Motor neuron (in vitro differentiated cells): Measurements from ENCODE around the gene PRKCA. TPM values are rescaled to one million over a fixed set of nuclear protein-coding genes. Genes with fewer than 3 reads are reported as not detected.
A peak's percentile ranks its signal among the peaks of the same experiment; 100 is the strongest.

ENCODE experiments used
- ATAC-seq, 8 experiments: fragments of 200-7000 bp; cut with Tn5 transposase; replicated peaks in 6 of 8; 2 replicates each; pipeline ENCODE4 v1.8.0; 2021; ENCODE audit warnings: mild to moderate bottlenecking in 8 of 8, moderate library complexity in 8 of 8
- H3K27ac ChIP-seq, 2 donors: fragments of 250-450 bp; sonication (Bioruptor Pico); 2 replicates each; pipeline ENCODE4 v1.9.0; 2021; ENCODE audit warnings: antibody characterized with exemption in 2 of 2, mild to moderate bottlenecking in 2 of 2, moderate library complexity in 1 of 2
- H3K4me1 ChIP-seq, 2 donors: fragments of 250-450 bp; sonication (Bioruptor Pico); replicated peaks in 1 of 2; 2 replicates each; pipeline ENCODE4 v1.6.1; 2021; ENCODE audit warnings: antibody characterized with exemption in 2 of 2, mild to moderate bottlenecking in 2 of 2, moderate library complexity in 1 of 2
- H3K4me3 ChIP-seq, 5 donors: fragments of 250-450 bp; sonication (Bioruptor Pico); 2 replicates each; pipeline ENCODE4 v1.9.0; 2021; ENCODE audit warnings: antibody characterized with exemption in 5 of 5, mild to moderate bottlenecking in 5 of 5, moderate library complexity in 4 of 5
- WGBS, 10 experiments: fragments of 450-650 bp; shearing (Covaris generic); methylation state at CpG; one replicate each; pipeline ENCODE4 v1.0.0; 2022; 5-methylcytosine and 5-hydroxymethylcytosine counted together
- in situ Hi-C, 9 experiments: fragments of 400-800 bp; cut with MboI; loops; one replicate each; pipeline ENCODE4 v1.15.0; 2021; ENCODE audit warnings: low sequenced_read_pairs in 9 of 9, low pct_unique_long_range_greater_than_20kb in 2 of 9; ENCODE audit not compliant: unreplicated experiment in 9 of 9
- total RNA-seq, 8 experiments: library from RNA; unstranded; fragments of 300-600 nt; gene quantifications; 2 replicates each; pipeline versions ENCODE4 v1.2.3 to v1.2.4, GENCODE V29; 2022

Gene PRKCA
- total RNA-seq, 8 experiments from 2014 or later: 5.6 to 38.8 (median 8.7) TPM

DNA sequence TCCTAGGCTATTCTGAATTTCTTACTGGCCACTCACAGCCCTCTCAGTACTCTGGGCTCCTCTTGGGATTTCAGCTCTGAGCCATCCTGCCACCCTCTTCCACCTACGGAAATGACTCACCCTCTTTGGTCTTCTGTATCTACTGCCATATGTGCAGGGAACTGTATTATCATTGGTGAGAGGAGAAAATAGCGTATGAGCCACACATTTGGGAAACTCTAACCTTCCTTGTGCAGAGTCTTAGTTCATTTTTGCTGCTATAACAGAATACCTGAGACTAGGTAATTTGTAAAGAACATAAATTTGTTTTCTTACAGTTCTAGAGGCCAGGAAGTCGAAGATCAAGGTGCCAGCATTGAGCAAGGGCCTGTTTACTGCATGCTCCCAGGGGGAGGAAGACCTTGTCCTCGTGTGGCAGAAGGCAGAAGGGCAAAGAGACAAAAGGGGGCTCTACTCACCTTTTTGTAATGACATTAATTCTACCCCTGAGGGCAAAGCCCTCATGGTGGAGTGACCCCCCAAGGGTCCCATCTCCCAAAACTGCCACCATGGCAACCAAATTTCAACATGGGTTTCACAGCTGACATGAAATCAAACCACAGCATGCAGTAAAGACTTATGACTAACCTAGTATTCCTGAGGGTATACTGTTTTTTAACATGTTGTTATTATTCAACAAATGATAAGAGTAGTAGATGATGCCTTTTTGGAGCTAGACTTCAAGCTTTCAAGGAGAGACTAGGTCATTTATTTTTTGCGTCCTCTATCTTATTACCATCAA lies 191.8 kb downstream of the PRKCA start:
- 6 to 92% (median 86%) methylated on average over 2 to 5 of the region's 5 CpGs; no CpG with 5 or more reads in 4 of the 10 experiments for WGBS, 10 experiments
- in situ Hi-C loops: no loop called here
- ATAC-seq: peak in 6 of 8 experiments; percentile 28 to 98 (median 46)
- H3K27ac ChIP-seq: no peak overlapping the region
- H3K4me1 ChIP-seq: peaks cover 20 to 32% of the 10 kb centered on the region in 2 donors
- H3K4me3 ChIP-seq: no peak overlapping the region

DNA sequence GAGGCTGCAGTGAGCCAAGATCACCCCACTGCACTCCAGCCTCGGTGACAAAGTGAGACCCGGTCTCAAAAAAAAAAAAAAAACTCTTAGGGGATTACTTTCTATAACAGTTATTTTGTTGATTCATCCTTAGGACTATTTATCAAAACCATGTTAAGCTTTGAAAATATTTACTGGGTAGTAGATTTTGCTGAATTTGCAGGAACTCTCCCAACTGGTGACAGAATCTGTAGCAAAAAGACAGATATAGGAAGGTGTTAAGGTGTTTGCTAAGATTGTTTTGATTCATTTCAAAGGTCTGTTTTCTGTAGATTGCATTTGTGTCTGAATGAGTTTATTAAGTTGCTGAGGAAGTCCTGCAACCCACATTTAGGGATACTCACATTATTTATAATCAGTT lies 192.6 kb downstream of the PRKCA start:
- H3K4me3 ChIP-seq: no peak overlapping the region
- ATAC-seq: no peak
- H3K4me1 ChIP-seq: peaks cover 20 to 32% of the 10 kb centered on the region in 2 donors
- in situ Hi-C loops: no loop called here
- WGBS, 10 experiments: 33 to 100% (median 100%) methylated on average over 1 to 2 of the region's 2 CpGs; no CpG with 5 or more reads in 3 of the 10 experiments
- no peak overlapping the region for H3K27ac ChIP-seq

DNA sequence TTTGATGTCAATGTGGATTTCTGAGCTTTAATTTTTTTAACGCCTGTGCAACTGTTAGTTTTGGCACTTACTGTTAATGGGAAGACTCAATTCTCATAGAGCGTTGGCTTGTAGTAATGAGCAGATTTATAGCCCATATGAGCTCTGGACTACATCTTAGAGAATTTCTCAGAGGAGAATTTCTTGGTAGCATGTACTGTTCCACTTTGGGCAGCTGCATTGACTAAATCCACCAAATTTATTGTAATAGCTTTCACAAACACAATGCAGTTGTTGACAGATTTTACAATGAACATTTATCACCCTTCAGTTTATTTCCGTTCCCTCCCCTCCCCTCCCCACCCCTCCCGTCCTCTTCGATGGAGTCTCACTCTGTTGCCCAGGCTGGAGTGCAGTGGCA lies 193.9 kb downstream of the PRKCA start:
- ATAC-seq: peak in 1 of 8 experiments; percentile 19
- H3K4me3 ChIP-seq: no peak overlapping the region
- in situ Hi-C loops: no loop called here
- peaks cover 20 to 32% of the 10 kb centered on the region in 2 donors for H3K4me1 ChIP-seq
- WGBS, 10 experiments: 17 to 100% (median 85%) methylated on average over 1 to 2 of the region's 5 CpGs
- no peak overlapping the region for H3K27ac ChIP-seq

DNA sequence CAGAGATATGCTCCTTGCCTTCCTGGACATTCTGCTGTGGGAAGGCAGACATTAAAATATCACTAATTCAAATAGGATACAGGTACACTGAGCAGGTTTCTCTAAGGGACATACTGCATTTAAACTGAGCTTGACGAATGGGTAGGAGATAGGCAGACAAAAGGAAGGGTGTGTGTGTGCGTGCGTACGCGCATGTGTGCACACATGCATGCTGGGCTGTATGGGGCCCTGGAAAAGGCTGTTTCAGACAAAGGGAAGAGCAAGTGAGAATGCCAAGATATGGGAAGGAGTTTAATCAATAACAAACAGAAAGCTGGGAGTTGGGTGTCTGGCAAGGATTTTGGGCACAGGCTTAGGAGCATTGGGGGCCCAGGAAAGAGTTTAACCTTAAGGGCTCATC lies 196.2 kb downstream of the PRKCA start:
- 82 to 100% (median 85%) methylated on average over 3 to 5 of the region's 5 CpGs; no CpG with 5 or more reads in 6 of the 10 experiments for WGBS, 10 experiments
- peaks cover 10 to 15% of the 10 kb centered on the region in 2 donors for H3K4me1 ChIP-seq
- ATAC-seq: peak in 3 of 8 experiments; percentile 30 to 52 (median 31)
- in situ Hi-C loops: no loop called here
- H3K27ac ChIP-seq: no peak overlapping the region
- no peak overlapping the region for H3K4me3 ChIP-seq

DNA sequence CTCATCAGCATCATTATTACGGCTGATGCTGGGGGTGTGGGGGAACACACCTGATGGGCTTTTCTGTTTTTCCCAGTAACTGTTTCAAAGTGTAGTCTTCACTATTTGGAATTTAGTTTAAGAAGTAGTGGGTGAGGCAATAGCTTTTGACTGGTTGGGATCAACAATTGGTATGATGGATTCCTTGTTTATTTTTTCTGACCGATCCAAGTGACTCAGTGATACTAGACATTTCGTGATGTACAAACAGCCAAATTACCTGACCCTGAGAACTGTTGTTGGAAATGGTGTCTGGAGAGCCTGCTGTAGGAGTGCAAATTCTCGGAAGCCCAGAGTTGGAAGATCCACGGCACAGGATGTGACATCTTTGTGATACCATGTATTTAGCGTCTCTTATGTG lies 204.2 kb downstream of the PRKCA start:
- WGBS, 10 experiments: 80 to 100% (median 96%) methylated on average over 1 to 6 of the region's 6 CpGs; no CpG with 5 or more reads in 3 of the 10 experiments
- Histone ChIP-seq H3K4me3 (no peak overlapping the region), H3K27ac (no peak overlapping the region), H3K4me1 (peaks cover 0 to 4% of the 10 kb centered on the region in 2 donors)
- in situ Hi-C loops: no loop called here
- no peak for ATAC-seq

DNA sequence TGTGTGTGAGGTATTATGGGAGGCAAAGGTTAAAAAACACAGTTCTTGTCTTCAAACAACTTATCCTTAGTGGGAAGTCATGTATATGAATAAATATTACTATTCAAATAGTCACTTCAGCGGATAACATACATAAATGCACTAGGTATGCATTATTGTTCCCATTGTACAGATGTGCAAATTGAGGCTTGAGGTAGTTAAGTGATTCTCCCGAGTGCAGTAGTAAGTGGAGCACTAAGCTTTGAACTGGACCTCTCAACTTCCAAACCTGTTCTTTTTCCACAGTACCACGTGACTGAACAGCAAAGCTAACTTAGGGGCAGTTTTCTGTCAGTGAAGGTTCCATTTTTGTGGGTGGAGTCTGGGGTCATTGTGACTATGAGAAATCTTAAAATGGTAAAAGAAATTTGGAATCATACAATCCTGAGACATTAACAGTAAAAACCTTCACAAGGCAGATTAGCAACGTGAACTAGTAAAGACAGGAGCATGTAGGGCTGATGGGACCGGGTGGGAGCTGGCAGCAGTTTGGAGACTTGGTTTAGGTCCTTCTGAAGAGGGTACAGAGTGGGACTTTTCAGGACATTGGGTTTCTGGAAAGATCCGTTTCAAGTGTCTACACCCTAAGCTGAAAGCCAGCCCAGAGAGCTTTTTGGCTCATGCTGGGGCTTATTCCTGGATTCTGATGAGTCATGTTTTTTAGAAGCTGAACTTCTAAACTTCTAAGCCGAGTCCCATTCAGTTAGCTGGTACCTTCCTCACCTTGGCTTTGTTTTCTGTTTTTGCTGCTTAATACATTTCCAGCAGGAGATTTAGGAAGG lies 204.9 kb downstream of the PRKCA start:
- H3K4me1 ChIP-seq: peaks cover 0 to 4% of the 10 kb centered on the region in 2 donors
- H3K4me3 ChIP-seq: no peak overlapping the region
- peak in 3 of 8 experiments; percentile 48 to 79 (median 63) for ATAC-seq
- no peak overlapping the region for H3K27ac ChIP-seq
- 30 to 100% (median 83%) methylated on average over 1 to 7 of the region's 7 CpGs; no CpG with 5 or more reads in 1 of the 10 experiments for whole genome bisulfite sequencing, 10 experiments
- in situ Hi-C loops: no loop called here

DNA sequence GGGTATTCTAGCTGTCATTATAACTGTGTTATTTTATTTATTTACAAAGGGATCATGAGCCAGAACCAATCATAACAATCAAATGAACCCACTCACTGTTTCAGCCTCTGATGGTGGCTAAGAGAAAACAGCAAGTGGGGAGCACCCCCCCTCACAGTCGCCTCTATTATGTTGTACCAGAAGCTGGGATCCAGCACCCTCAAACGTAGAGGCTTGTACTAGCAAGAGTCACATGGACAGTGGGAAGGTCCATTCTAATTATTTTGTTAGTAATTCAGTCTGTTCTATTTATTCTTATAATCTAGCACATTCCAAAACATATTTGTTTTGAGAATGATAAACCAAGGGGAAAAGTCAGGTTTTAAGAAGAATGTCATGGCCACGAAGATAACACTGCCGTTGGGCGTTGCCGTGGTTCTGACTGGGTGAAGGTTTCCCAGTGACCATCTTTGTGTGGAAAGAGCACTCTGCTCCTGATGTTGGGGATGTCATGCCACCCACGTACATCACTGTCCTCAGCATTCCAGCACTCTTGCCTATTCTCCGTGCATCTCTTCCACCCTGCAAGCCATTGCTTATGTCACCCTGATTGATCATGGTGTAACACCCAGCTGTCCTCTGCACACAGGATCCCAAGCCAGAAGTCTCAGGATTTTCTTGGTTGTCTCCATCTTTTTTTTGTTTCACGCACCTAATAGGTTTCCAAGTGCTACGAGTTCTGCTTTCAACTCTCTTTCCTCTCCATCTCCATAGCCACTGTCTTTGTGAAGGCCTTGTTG lies 205.8 kb downstream of the PRKCA start:
- no peak overlapping the region for H3K4me3 ChIP-seq
- peaks cover 0 to 4% of the 10 kb centered on the region in 2 donors for H3K4me1 ChIP-seq
- WGBS, 10 experiments: 69 to 98% (median 87%) methylated on average over 4 to 9 of the region's 10 CpGs; no CpG with 5 or more reads in 2 of the 10 experiments
- peak in 2 of 8 experiments; percentile 9 to 57 for ATAC-seq
- no peak overlapping the region for H3K27ac ChIP-seq
- in situ Hi-C loops: no loop called here

DNA sequence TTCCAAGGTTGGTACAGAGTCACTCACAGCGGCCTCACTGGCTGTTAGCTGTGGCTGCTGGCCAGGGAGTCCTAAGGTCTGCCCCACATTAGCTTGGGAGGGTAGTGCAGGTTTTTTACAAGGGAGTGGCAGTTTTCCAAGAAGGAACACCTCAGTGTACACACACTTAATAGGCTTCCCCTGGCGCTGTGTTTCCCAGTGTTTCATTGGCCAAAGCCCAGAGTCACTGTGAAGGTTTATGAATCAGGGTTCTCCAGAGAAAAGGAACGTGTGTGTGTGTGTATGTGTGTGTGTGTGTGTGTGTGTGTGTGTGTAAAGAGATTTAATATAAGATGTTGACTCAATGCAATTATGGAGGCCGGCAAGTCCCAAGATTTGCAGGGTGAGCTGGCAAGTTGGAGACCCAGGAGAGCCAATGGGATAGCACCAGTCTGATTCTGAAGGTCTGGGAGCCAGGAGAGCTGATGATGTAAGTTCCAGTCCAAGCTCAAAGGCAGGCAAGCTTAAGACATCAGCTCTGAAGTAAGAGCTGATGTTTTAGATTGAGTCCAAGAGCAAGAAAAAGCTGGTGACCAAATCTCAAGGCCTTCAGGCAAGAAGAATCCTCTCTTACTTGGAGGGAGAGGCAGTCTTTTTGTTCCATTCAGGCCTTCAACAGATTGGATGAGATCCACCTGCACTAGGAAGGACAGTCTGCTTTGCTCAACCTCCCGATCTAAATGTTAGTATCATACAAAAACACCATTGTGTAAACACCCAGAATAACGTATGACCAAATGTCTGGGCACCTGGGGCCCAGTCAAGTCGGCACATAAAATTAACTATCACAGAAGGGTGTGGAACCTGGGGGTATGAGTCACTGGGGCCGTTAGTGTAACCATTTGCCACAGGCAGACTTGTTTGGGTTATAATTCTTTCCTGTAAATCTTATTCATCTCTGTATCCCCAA lies 206.8 kb downstream of the PRKCA start:
- ATAC-seq: peak in 5 of 8 experiments; percentile 50 to 89 (median 77)
- 36 to 100% (median 81%) methylated on average over 1 to 6 of the region's 8 CpGs; no CpG with 5 or more reads in 1 of the 10 experiments for WGBS, 10 experiments
- in situ Hi-C loops: no loop called here

DNA sequence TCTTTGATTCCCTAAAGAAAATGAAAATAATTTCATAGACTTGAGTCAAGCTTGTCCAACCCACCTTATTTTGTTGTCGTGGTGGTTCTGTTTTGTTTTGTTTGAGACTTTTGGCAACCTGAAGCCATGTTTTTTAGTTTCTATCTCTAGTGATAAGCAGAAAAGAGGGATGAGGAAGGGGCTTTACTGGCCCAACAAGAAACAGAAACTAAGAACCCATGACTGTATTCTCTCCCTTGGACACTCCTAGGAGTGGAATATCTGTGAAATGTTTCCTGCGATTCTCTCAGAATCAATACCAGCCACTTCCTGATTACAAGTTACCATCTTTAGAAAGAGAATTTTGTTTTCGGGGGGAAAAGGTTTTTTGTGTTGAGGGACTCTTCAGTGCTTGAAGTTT lies 207.5 kb downstream of the PRKCA start:
- H3K4me3 ChIP-seq: no peak overlapping the region
- ATAC-seq: no peak
- in situ Hi-C loops: no loop called here
- H3K27ac ChIP-seq: no peak overlapping the region
- peaks cover 0 to 4% of the 10 kb centered on the region in 2 donors for H3K4me1 ChIP-seq
- 60 to 100% (median 98%) methylated on average over 1 to 3 of the region's 3 CpGs for WGBS, 10 experiments

More for the DNA sequence above, 206.8 kb downstream of the PRKCA start:
- no peak overlapping the region for H3K4me3 ChIP-seq
- no peak overlapping the region for H3K27ac ChIP-seq
- peaks cover 0 to 4% of the 10 kb centered on the region in 2 donors for H3K4me1 ChIP-seq

DNA sequence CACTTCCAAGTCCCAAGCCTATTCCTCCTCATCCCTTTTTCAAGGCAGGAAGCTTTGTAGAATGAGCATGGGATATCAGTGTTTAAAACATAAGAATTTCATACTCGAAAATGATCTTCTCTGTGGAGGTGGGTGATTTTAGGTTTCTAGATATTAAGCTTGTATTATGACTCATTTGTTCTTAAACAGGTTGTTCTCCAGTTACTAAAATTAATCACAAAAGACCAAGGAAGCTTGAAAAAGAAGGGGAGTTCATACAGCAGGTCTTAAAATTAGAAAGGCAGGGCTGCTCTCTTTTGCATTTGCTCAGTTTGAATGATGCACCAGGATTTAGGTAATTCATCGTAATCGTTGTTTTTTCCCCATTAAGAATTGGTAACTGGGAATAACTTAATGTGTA lies 208.7 kb downstream of the PRKCA start:
- Histone ChIP-seq H3K4me3 (no peak overlapping the region), H3K27ac (no peak overlapping the region), H3K4me1 (peaks cover 0 to 4% of the 10 kb centered on the region in 2 donors)
- in situ Hi-C loops: no loop called here
- no peak for ATAC-seq
- 72 to 100% (median 89%) methylated on average over 1 to 3 of the region's 3 CpGs for WGBS, 10 experiments

DNA sequence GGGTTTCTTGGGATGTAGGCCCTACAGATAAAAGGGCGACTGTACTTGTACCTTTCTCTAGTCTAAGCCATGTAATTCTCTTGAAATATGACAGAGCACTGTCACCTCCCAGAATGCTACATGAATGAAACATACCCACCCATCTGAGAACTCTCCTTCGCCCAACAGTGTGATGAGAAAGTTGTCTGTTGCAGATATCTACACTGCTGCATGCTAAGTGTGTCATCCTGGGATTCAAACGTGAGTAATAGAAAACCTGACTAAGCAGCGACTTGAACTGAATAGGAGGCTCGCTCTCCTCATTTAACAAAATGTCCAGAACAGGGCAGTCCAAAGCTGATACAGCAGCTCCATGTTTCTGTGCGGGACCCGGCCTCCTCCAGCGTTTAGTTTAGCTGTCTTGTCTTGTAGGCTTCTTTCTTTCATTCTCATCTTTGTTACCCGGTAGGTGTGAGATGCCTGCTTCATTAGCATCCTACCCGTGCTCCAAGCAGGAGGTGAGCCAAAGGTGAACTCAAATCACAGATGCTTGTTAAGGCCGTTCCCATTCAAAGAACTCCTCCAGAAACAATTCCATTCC lies 211.9 kb downstream of the PRKCA start:
- Histone ChIP-seq H3K4me1 (peaks cover 16 to 20% of the 10 kb centered on the region in 2 donors), H3K4me3 (no peak overlapping the region), H3K27ac (no peak overlapping the region)
- 53 to 100% (median 82%) methylated on average over 2 to 11 of the region's 11 CpGs; no CpG with 5 or more reads in 1 of the 10 experiments for WGBS, 10 experiments
- peak in 5 of 8 experiments; percentile 18 to 76 (median 61) for ATAC-seq
- in situ Hi-C loops: no loop called here
